HG03558 (cell line): Measurements from ENCODE around the gene ACSL3.
"Not testable (repeated sequence)": the region's sequence is repeated elsewhere in the genome, so short reads cannot be mapped to it uniquely, and the experiment has no call there.

Source experiments
- ATAC-seq: cut with Tn5 transposase; IDR thresholded peaks from one replicate; pipeline ENCODE4 v1.9.1; 2021; ENCODE audit warnings: moderate number of reproducible peaks; ENCODE audit not compliant: unreplicated experiment; ENCODE audit errors: extremely low read depth

ACSL3 gene

GRCh38 chr2:222963641-222964040 lies 102.8 kb downstream of the ACSL3 start:
- no peak for ATAC-seq

GRCh38 chr2:222964376-222965031 lies 103.7 kb downstream of the ACSL3 start:
- no peak for ATAC-seq

DNA sequence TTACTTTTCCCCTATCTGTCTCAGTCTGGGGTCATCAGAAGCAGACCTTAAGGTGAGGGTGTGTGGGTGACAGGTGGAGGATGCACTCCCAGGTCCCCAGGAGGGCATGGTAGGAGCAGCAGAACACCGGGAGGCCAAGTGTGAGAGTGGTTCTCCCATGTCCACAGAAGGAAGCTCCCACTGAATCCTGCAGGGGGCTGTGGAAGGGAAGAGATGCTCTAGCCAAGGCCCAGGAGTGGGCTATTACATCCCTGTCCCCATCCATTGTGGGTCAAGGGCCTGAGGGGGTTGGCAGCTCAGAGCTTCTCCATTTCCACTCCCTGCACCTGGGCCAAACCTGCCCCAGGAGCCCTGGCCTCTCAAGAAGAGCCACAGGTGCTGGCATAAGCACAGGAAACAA lies 104.7 kb downstream of the ACSL3 start:
- no peak for ATAC-seq

GRCh38 chr2:222968550-222969155 lies 107.8 kb downstream of the ACSL3 start:
- no peak for ATAC-seq

GRCh38 chr2:222969491-222969890 lies 108.7 kb downstream of the ACSL3 start:
- ATAC-seq = no peak

GRCh38 chr2:222972420-222972819 lies 111.6 kb downstream of the ACSL3 start:
- ATAC-seq = no peak

DNA sequence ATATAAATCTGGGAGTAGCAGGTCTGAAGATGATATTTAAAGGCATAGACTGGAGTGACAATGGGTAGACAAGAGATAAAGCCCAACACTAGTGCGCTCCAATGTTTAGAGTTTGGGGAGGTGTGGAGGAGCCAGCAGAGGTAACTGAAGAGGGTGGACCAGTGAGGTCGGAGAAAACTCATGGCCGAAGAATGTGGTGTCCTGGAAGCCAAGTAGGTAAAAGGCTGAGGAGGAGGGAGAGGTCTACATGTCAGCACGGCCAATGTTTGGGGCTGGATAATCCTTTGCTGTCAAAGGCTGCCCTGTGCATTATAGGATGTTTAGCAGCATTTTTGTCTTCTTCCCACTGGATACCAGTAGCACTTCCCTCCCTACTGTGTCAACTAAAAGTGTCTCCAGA lies 112.4 kb downstream of the ACSL3 start:
- ATAC-seq = no peak

DNA sequence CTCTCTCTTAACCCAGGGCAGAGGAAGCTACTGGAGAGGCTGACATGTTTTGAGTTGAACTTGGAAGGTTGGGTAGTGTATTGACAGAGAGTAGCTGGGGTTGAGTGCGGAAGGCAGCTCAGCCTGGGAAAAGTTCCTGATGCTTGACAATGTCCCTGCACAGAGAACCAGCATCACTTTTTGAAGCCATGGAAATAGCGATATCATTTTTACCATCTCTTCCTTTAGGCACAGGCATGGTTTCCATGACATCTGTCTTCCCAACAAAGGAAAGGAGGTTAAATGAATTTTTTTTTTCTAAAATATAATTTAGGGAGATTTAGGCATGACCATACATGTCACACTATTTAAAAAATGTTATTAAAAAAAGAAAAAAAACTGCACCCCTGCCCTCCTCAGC lies 112.9 kb downstream of the ACSL3 start:
- ATAC-seq = no peak

- no peak for ATAC-seq
These were observed 115.8 kb downstream of the ACSL3 start for GRCh38 chr2:222976521-222977061.

GRCh38 chr2:222977121-222977520 lies 116.3 kb downstream of the ACSL3 start:
- no peak for ATAC-seq

- ATAC-seq = no peak
These were observed 118.0 kb downstream of the ACSL3 start for GRCh38 chr2:222978850-222979249.

- no peak for ATAC-seq
These were observed 118.6 kb downstream of the ACSL3 start for GRCh38 chr2:222979484-222979883.

DNA sequence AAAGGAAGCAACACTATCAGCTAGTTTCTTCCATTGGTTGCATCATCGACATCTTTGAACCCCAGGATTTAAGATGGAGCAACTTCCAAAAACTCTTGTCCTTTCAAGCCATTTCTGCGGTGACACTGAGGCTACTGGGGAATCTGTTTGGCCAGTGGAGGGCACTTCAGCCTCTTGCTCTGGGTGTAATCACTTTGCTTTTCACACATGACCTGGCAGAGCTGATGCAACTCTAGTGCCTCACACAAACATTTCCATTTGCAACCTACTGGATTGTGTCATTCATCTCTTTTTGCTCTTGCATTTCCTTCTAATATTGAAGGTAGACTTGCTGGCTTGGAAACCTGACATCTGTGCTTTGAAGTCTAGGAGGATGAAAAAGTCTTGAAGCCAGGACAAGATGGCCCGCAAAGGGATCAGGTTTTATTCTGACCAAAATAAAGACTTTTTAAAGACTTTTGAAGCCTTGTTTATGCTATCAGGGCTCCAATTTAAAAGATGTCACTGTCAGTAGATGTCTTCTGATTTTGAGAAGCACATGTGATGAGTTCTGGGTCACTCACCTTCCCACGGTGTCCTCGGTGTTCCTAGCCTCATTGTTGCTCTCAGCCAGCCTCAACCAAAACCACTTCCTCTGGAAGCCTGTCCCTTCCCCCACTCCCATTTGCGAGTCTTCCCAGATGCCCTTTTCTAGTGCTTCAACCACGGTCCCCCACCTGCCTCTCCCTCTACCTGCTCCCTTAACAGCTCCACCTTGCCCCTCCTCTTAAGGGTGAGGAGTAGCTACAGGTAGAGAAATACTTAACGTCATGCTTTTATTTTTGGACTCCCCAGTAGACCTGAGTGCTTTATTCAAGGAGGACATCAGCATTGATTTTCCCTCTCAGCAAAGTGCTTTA lies 121.4 kb downstream of the ACSL3 start:
- ATAC-seq = no peak

GRCh38 chr2:222982909-222983265 lies 122.1 kb downstream of the ACSL3 start:
- no peak for ATAC-seq

DNA sequence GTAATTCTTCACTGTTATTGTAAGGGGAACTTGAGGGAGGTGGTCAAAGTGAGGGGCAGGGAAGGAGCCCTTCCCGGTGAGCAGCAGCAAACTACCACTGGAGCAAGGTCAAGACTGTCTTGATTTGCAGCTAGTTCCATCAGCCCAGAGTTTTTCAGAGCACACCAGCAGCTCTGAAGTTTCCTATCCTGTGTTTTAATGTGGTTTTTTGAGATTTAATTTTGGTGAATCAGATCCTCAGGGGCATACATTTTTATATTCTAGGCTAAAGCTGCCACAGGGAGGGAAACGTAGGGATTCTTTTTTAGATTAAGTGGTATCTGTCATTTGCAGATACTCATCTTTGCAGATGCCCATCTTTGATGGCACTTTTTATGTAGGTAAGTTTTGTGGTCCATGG lies 124.1 kb downstream of the ACSL3 start:
- ATAC-seq = no peak

DNA sequence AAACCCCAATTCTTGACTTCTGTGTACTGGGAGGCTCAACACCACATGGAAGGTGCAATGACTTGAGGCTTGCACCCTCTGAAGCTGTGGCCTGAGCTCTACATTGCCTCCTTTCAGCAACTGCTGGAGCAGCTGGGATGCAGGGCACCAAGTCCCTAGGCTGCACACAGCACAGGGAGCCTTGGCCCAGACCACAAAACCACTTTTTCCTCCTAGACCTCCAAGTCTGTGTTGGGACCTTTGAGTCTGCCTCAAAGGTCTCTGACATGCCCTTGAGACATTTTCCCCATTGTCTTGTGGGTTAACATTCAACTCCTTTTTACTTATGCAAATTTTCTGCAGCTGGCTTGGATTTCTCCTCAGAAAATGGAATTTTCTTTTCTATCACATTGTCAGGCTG lies 128.6 kb downstream of the ACSL3 start:
- ATAC-seq = no peak

GRCh38 chr2:222990206-222990605 lies 129.4 kb downstream of the ACSL3 start:
- not testable (repeated sequence) for ATAC-seq

- ATAC-seq = no peak
These were observed 131.3 kb downstream of the ACSL3 start for GRCh38 chr2:222992137-222992536.
